ENCODE data around the gene RNF157. TPM values are rescaled to one million over a fixed set of nuclear protein-coding genes. Genes with fewer than 3 reads are reported as not detected.

Gene RNF157
- total and polyA plus RNA-seq, 10 of the 15 experiments (the other 5 are each of a cell fraction or from before 2014, with no cell fraction given): 1.4 to 15.9 (median 9.6) TPM

GRCh38 chr17:76241204-76241538 is 878 bp upstream of the RNF157 start (continued):
- TF ChIP-seq CUX1 (IDR thresholded peaks at IDR 0.05; ENCODE audit: insufficient replicate concordance, low read depth, low read length) (no peak), NKRF (conservative IDR thresholded peaks at IDR 0.05) (no peak), RB1 (IDR thresholded peaks at IDR 0.05; ENCODE audit: borderline replicate concordance) (no peak), RELA (IDR thresholded peaks at IDR 0.05; ENCODE audit: borderline replicate concordance, partially characterized antibody) (no peak), RAD51 (IDR thresholded peaks at IDR 0.05) (no peak)

Data from GM12878 (cell line).